ENCODE results near the gene PAOX.

PAOX gene

GRCh38 chr10:133350283-133350949 lies 28.6 kb upstream of the PAOX start:
- DNase-seq (ENCODE audit: low spot score): no peak

DNA sequence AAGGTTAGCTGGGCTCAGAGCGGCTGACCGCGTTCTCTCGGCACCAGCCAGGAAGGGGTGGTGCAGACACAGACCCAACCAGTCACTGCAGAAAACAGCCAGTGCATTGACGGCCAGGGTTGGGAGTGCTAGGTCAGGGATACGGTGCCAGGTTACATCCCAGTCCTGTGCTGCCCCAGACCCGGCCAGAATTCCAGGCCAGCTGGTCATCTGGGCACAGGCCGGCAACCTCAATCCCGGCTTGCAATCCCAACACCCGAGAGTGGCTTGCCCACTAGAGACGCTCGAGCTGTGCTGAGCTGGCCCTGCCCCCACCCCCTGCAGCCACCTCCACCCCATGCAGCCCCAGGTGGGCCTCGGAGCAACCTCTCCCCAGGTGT lies 28.1 kb upstream of the PAOX start:
- DNase-seq (ENCODE audit: low spot score): peak; percentile 39

DNA sequence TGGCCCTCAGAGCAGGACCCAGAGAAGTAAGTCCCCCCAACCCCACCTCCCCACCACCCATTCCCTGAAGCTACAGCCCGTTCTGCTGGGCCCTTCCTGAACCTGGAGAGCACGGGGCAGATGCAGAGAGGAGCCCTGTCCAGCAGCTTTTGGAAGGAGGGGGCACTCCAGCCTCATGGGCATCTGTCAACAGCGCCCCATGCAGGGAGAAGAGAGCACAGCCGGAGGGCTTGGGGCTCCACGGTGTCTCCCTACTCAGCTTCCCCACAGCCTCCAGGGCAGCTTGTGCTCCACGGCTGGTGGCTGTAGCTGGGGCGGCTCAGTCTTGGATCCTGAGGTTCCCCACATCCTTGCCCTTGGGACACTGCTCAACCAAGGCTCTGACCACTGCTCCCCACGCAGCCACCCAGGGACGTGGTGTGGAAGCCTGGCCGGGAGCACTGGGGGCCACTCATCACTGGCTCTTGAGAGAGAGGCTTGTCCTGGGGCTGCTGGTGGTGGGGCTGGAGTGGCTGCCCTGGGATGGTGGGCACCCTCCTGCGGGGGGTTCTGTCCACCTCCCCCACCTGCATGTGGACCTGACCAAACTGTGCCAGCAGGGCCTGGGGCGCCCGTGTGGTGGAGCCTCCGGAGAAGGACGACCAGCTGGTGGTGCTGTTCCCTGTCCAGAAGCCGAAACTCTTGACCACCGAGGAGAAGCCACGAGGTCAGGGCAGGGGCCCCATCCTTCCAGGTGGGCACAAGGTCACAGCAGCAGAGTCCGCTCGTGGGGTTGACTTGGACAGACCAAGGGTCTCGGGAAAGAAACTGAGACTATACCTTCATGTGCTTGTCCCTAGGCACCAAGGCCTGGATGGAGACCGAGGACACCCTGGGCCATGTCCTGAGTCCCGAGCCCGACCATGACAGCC lies 27.4 kb upstream of the PAOX start:
- DNase-seq (ENCODE audit: low spot score): no peak

GRCh38 chr10:133353202-133353959 lies 25.7 kb upstream of the PAOX start:
- no peak for DNase-seq (ENCODE audit: low spot score)

GRCh38 chr10:133353988-133354605 lies 25.0 kb upstream of the PAOX start:
- no peak for DNase-seq (ENCODE audit: low spot score)

- no peak for DNase-seq (ENCODE audit: low spot score)
Observed at GRCh38 chr10:133354672-133355240, 24.3 kb upstream of the PAOX start.

- no peak for DNase-seq (ENCODE audit: low spot score)
Observed at GRCh38 chr10:133355266-133355665, 23.8 kb upstream of the PAOX start.

- no peak for DNase-seq (ENCODE audit: low spot score)
Observed at GRCh38 chr10:133355991-133356390, 23.1 kb upstream of the PAOX start.

GRCh38 chr10:133356549-133357284 lies 22.3 kb upstream of the PAOX start:
- DNase-seq (ENCODE audit: low spot score): no peak

- DNase-seq (ENCODE audit: low spot score): peak; percentile 95
Observed at GRCh38 chr10:133357285-133358161, 21.5 kb upstream of the PAOX start, which contains the start of gene FUOM. Gene FUOM (minus strand): TSS chr10:133358019. CDS start chr10:133358007, 12 bp downstream.

GRCh38 chr10:133358162-133358924 lies 20.7 kb upstream of the PAOX start:
- peak; percentile 70 for DNase-seq (ENCODE audit: low spot score)

GRCh38 chr10:133358925-133359310 lies 20.1 kb upstream of the PAOX start:
- DNase-seq (ENCODE audit: low spot score): no peak

DNA sequence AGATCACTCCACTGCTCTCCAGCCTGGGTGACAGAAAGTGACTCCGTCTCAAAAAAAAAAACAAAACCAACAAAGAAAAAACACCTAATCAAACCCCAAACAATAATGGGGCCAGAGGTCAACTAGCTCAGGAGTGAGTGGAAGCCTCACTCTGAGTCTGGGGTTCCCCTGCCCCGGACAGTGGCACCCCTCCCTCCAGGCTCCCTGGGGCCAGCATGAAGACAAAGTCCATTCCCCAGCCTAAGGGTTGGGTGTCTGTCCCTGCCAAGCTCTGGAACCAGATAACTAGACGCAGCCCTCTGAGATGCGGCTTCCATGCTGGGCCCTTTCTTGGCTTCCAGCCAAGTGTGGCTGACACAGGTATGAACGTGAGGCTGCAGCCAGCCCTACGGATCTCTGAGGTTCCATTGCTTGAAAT lies 19.5 kb upstream of the PAOX start:
- no peak for DNase-seq (ENCODE audit: low spot score)

GRCh38 chr10:133359972-133360610 lies 19.0 kb upstream of the PAOX start:
- no peak for DNase-seq (ENCODE audit: low spot score)

GRCh38 chr10:133361227-133361626 lies 17.8 kb upstream of the PAOX start:
- no peak for DNase-seq (ENCODE audit: low spot score)

DNA sequence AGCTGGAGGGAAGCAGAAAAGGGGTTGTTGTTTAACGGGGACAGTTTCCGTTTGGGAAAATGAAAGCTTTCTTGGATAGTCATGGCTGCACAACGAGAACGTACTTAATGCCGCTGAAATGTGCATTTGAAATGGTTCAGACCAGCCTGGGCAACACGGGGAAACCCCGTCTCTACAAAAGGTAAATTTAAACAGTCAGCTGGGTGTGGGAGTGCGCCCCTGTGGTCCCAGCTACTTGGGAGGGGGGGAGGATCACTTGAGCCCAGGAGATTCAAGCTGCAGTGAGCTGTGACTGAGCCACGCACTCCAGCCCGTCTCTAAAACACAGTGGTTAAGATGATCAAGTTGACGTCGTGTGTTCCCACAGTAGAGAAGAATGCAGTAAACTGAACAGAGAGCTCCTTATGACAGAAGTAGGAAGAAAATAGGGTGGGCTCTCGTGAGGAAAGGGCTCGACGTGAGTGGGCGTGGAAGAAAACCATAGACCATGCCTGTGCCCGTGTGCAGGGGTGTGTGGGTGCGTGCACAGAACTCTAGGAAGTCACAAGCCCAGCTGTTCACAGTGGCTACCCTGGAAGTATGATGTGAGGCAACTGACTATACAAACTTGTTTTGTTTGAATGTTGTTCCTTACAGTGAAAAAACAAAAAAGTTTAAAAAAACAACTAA lies 17.2 kb upstream of the PAOX start:
- no peak for DNase-seq (ENCODE audit: low spot score)

GRCh38 chr10:133362846-133363245 lies 16.2 kb upstream of the PAOX start:
- no peak for DNase-seq (ENCODE audit: low spot score)
